Ishikawa (cell line): Measurements from ENCODE around the gene TBL2.

Source experiments
- CEBPB ChIP-seq: IDR thresholded peaks from 2 replicates; pipeline ENCODE4 v1.6.1; 2012
- CREB1 ChIP-seq: IDR thresholded peaks from 2 replicates; pipeline ENCODE4 v1.6.1; 2012; ENCODE audit warnings: low read depth
- EGR1 ChIP-seq: IDR thresholded peaks from 2 replicates; pipeline ENCODE4 v1.6.1; 2012
- EP300 ChIP-seq: IDR thresholded peaks from 2 replicates; pipeline ENCODE4 v1.6.1; 2012; ENCODE audit warnings: borderline replicate concordance
- FOXM1 ChIP-seq: IDR thresholded peaks from 2 replicates; pipeline ENCODE4 v1.6.1; 2012; ENCODE audit warnings: low read depth, borderline replicate concordance
- RAD21 ChIP-seq: IDR thresholded peaks from 2 replicates; pipeline ENCODE4 v1.6.1; 2012; ENCODE audit warnings: low read depth
- TAF1 ChIP-seq: IDR thresholded peaks from 2 replicates; pipeline ENCODE4 v1.6.1; 2012; ENCODE audit warnings: low read depth, mild to moderate bottlenecking
- TCF12 ChIP-seq: IDR thresholded peaks from 2 replicates; pipeline ENCODE4 v1.6.1; 2012; ENCODE audit warnings: low read depth
- TEAD4 ChIP-seq: IDR thresholded peaks from 2 replicates; pipeline ENCODE4 v1.6.1; 2012
- TF ChIP-seq, protein P1 (sequence below): IDR thresholded peaks from 2 replicates; pipeline ENCODE4 v1.6.1; 2012
- TF ChIP-seq, protein P2 (sequence below): IDR thresholded peaks from 2 replicates; pipeline ENCODE4 v1.6.1; 2012; ENCODE audit warnings: low read depth, mild to moderate bottlenecking

DNA sequence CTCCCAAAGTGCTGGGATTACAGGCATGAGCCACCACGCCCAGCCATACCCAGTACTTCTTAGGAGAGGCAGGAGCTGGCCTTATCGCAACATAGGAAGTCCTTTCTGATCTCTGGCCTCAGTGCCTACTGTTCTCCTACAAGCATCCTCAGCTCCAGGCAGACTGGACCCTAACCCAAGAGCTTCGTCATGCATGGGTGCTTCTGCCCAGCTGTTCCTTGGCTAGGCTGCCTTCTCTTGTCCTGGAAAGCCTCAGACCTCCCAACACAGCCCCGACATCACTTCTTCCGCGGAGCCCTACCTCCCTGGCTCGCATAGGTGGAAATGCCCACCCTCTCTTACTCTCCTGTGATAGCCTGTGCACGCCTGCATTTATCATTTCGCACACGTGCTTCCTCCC lies 36.7 kb downstream of the TBL2 start:
- TF ChIP-seq, protein P1, sequence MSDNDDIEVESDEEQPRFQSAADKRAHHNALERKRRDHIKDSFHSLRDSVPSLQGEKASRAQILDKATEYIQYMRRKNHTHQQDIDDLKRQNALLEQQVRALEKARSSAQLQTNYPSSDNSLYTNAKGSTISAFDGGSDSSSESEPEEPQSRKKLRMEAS, result no peak
- TF ChIP-seq EGR1 (no peak), FOXM1 (no peak), TEAD4 (no peak), TAF1 (no peak), RAD21 (no peak), CREB1 (no peak), EP300 (no peak), CEBPB (no peak), TCF12 (no peak)
- TF ChIP-seq, protein P2, sequence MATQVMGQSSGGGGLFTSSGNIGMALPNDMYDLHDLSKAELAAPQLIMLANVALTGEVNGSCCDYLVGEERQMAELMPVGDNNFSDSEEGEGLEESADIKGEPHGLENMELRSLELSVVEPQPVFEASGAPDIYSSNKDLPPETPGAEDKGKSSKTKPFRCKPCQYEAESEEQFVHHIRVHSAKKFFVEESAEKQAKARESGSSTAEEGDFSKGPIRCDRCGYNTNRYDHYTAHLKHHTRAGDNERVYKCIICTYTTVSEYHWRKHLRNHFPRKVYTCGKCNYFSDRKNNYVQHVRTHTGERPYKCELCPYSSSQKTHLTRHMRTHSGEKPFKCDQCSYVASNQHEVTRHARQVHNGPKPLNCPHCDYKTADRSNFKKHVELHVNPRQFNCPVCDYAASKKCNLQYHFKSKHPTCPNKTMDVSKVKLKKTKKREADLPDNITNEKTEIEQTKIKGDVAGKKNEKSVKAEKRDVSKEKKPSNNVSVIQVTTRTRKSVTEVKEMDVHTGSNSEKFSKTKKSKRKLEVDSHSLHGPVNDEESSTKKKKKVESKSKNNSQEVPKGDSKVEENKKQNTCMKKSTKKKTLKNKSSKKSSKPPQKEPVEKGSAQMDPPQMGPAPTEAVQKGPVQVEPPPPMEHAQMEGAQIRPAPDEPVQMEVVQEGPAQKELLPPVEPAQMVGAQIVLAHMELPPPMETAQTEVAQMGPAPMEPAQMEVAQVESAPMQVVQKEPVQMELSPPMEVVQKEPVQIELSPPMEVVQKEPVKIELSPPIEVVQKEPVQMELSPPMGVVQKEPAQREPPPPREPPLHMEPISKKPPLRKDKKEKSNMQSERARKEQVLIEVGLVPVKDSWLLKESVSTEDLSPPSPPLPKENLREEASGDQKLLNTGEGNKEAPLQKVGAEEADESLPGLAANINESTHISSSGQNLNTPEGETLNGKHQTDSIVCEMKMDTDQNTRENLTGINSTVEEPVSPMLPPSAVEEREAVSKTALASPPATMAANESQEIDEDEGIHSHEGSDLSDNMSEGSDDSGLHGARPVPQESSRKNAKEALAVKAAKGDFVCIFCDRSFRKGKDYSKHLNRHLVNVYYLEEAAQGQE, result no peak
